IMR-90 (cell line): Measurements from ENCODE around the gene CPLX1. TPM values are rescaled to one million over a fixed set of nuclear protein-coding genes. Genes with fewer than 3 reads are reported as not detected.
A peak's percentile ranks its signal among the peaks of the same experiment; 100 is the strongest.

ENCODE experiments used
- ATAC-seq: fragments of 200-7000 bp; cut with Tn5 transposase; 2 replicates; pipeline ENCODE4 v1.9.1; 2020; ENCODE audit warnings: low read depth, mild to moderate bottlenecking, moderate library complexity
- BruUV-seq: library from RNA; stranded (reverse); fragments of 400-500 nt; replicated peaks from 2 replicates; lab custom pipeline; 2021; lab: Mats Ljungman, UMichigan
- CTCF ChIA-PET: fragments of 300-600 bp; formaldehyde crosslinking; extraction: SDS; loops from one replicate; lab custom pipeline; 2021; ENCODE audit warnings: antibody characterized with exemption; lab: Yijun Ruan, JAX
- POLR2A ChIA-PET: fragments of 300-600 bp; sonication (Branson Sonifier 250); formaldehyde crosslinking; loops from one replicate; lab custom pipeline; 2022; ENCODE audit warnings: antibody characterized with exemption; ENCODE audit not compliant: unreplicated experiment; lab: Charles Lee
- DNase-seq: peaks from one replicate; pipeline ENCODE4 v3.0.0; 2013
- H2AFZ ChIP-seq: replicated peaks from 2 replicates; pipeline ENCODE3; 2013; ENCODE audit warnings: low read length, mild to moderate bottlenecking; ENCODE audit not compliant: poor library complexity
- H2AK5ac ChIP-seq: 2 replicates; pipeline ENCODE4 v1.6.1; 2013; ENCODE audit warnings: low read depth, low read length, inconsistent platforms
- H2AK9ac ChIP-seq: replicated peaks from 2 replicates; pipeline ENCODE3; 2013; ENCODE audit warnings: mild to moderate bottlenecking, low read depth, low read length, moderate library complexity; ENCODE audit not compliant: poor library complexity
- H2BK120ac ChIP-seq: 2 replicates; pipeline ENCODE4 v1.6.1; 2013; ENCODE audit warnings: low read depth, low read length, inconsistent platforms
- H2BK15ac ChIP-seq: 3 replicates; pipeline ENCODE4 v1.6.1; 2013; ENCODE audit warnings: low read depth, low read length, inconsistent platforms
- H2BK20ac ChIP-seq: 2 replicates; pipeline ENCODE4 v1.6.1; 2013; ENCODE audit warnings: low read depth, mild to moderate bottlenecking, inconsistent platforms, low read length, moderate library complexity
- H2BK5ac ChIP-seq: 2 replicates; pipeline ENCODE4 v1.6.1; 2013; ENCODE audit warnings: mild to moderate bottlenecking, low read depth, low read length, inconsistent platforms; ENCODE audit not compliant: poor library complexity, severe bottlenecking
- H3K14ac ChIP-seq: replicated peaks from 2 replicates; pipeline ENCODE4 v1.6.1; 2013; ENCODE audit warnings: low read depth, low read length, inconsistent platforms
- H3K18ac ChIP-seq: 2 replicates; pipeline ENCODE4 v1.6.1; 2013; ENCODE audit warnings: low read depth, low read length, control low read depth
- H3K23ac ChIP-seq: 2 replicates; pipeline ENCODE4 v1.6.1; 2013; ENCODE audit warnings: low read depth, low read length, inconsistent platforms
- H3K27ac ChIP-seq: 2 replicates; pipeline ENCODE4 v1.5.1; 2013; ENCODE audit warnings: mild to moderate bottlenecking, control low read depth, low read length; ENCODE audit not compliant: insufficient read depth
- H3K27me3 ChIP-seq: 2 replicates; pipeline ENCODE4 v1.6.1; 2013; ENCODE audit warnings: low read length; ENCODE audit not compliant: control insufficient read depth, insufficient read depth
- H3K36me3 ChIP-seq: 2 replicates; pipeline ENCODE4 v1.6.1; 2013; ENCODE audit warnings: low read length, mixed read lengths; ENCODE audit not compliant: control insufficient read depth, insufficient read depth
- H3K4ac ChIP-seq: 2 replicates; pipeline ENCODE4 v1.6.1; 2013; ENCODE audit warnings: low read depth, low read length, inconsistent platforms
- H3K4me1 ChIP-seq: 2 replicates; pipeline ENCODE4 v1.6.1; 2013; ENCODE audit warnings: low read length, mixed read lengths; ENCODE audit not compliant: control insufficient read depth, insufficient read depth
- H3K4me2 ChIP-seq: 2 replicates; pipeline ENCODE4 v1.6.1; 2013; ENCODE audit warnings: low read depth, mild to moderate bottlenecking, control low read depth, low read length, moderate library complexity
- H3K4me3 ChIP-seq: 2 replicates; pipeline ENCODE4 v1.5.1; 2013; ENCODE audit warnings: low read depth, mild to moderate bottlenecking, control low read depth, low read length, moderate library complexity; ENCODE audit not compliant: insufficient read depth
- H3K56ac ChIP-seq: 2 replicates; pipeline ENCODE4 v1.6.1; 2013; ENCODE audit warnings: low read length, inconsistent platforms; ENCODE audit not compliant: insufficient read depth; ENCODE audit errors: extremely low read depth
- H3K79me1 ChIP-seq, 2 experiments: 2 replicates each; pipeline ENCODE4 v1.6.1; 2013; ENCODE audit warnings: low read length in 2 of 2, inconsistent platforms in 1 of 2, low read depth in 1 of 2
- H3K9ac ChIP-seq: 2 replicates; pipeline ENCODE4 v1.6.1; 2013; ENCODE audit warnings: low read depth, low read length, control low read depth
- H3K9me1 ChIP-seq: 2 replicates; pipeline ENCODE4 v1.6.1; 2013; ENCODE audit warnings: low read length, inconsistent platforms; ENCODE audit not compliant: insufficient read depth
- H3K9me3 ChIP-seq: 2 replicates; pipeline ENCODE4 v1.6.1; 2013; ENCODE audit warnings: low read length; ENCODE audit not compliant: control insufficient read depth, insufficient read depth
- H4K20me1 ChIP-seq: 2 replicates; pipeline ENCODE4 v1.6.1; 2013; ENCODE audit warnings: low read length, inconsistent platforms; ENCODE audit not compliant: insufficient read depth
- H4K5ac ChIP-seq: 2 replicates; pipeline ENCODE4 v1.6.1; 2013; ENCODE audit warnings: mild to moderate bottlenecking, low read depth, low read length, control low read depth
- H4K8ac ChIP-seq, 2 experiments: 2 replicates each; pipeline ENCODE4 v1.6.1; 2013; ENCODE audit warnings: low read depth in 2 of 2, low read length in 2 of 2, control low read depth in 1 of 2, inconsistent platforms in 1 of 2
- H4K91ac ChIP-seq: 2 replicates; pipeline ENCODE4 v1.6.1; 2013; ENCODE audit warnings: low read depth, low read length, inconsistent platforms; ENCODE audit not compliant: insufficient read depth
- BHLHE40 ChIP-seq: fragments of 150-350 bp; IDR thresholded peaks from 2 replicates; pipeline ENCODE4 v1.6.1; 2016; ENCODE audit warnings: mild to moderate bottlenecking, low read depth, low read length
- CHD1 ChIP-seq: IDR thresholded peaks from 2 replicates; pipeline ENCODE4 v1.6.1; 2012; ENCODE audit warnings: low read depth, low read length, improper control_type of control experiment
- FOS ChIP-seq: fragments of 150-350 bp; IDR thresholded peaks from 2 replicates; pipeline ENCODE4 v1.6.1; 2016; ENCODE audit warnings: low read depth, low read length
- MAFK ChIP-seq: IDR thresholded peaks from 2 replicates; pipeline ENCODE4 v1.6.1; 2012; ENCODE audit warnings: low read depth, low read length, improper control_type of control experiment
- MAZ ChIP-seq: IDR thresholded peaks from 2 replicates; pipeline ENCODE4 v1.6.1; 2012; ENCODE audit warnings: low read depth, mild to moderate bottlenecking, low read length, improper control_type of control experiment, moderate library complexity, borderline replicate concordance
- NFE2L2 ChIP-seq: fragments of 150-350 bp; IDR thresholded peaks from 2 replicates; pipeline ENCODE4 v1.6.1; 2016; ENCODE audit warnings: low read depth, mild to moderate bottlenecking, low read length
- POLR2A ChIP-seq: IDR thresholded peaks from 2 replicates; pipeline ENCODE4 v1.6.1; 2012; ENCODE audit warnings: mild to moderate bottlenecking, low read depth, low read length
- RAD21 ChIP-seq: IDR thresholded peaks from 2 replicates; pipeline ENCODE4 v1.6.1; 2012; ENCODE audit warnings: low read length, improper control_type of control experiment
- RFX5 ChIP-seq: IDR thresholded peaks from 2 replicates; pipeline ENCODE4 v1.8.0; 2012; ENCODE audit warnings: low read depth, mild to moderate bottlenecking, low read length, moderate library complexity
- USF2 ChIP-seq: fragments of 150-350 bp; IDR thresholded peaks from 2 replicates; pipeline ENCODE4 v1.6.1; 2017; ENCODE audit warnings: mild to moderate bottlenecking, antibody characterized with exemption, low read length, low read depth
- WGBS, 2 experiments: methylation state at CpG; one replicate each; pipeline versions ENCODE4 v1.1.5 to v1.1.7; 2013; ENCODE audit warnings: missing lambda C conversion rate in 2 of 2; ENCODE audit not compliant: insufficient read length in 1 of 2; ENCODE audit errors: extremely low coverage in 2 of 2; 5-methylcytosine and 5-hydroxymethylcytosine counted together
- dilution Hi-C: fragments of 300-500 bp; cut with HindIII; formaldehyde crosslinking; loops from one replicate; pipeline ENCODE4 v1.14.3; 2018; ENCODE audit warnings: low sequenced_read_pairs; ENCODE audit not compliant: unreplicated experiment
- in situ Hi-C: fragments of 300-500 bp; cut with MboI; formaldehyde crosslinking; loops from 3 replicates; pipeline ENCODE4 v1.14.3; 2019; ENCODE audit warnings: low sequenced_read_pairs, inconsistent platforms, mixed read lengths
- intact Hi-C: fragments of 100-400 bp; cut with micrococcal nuclease; formaldehyde crosslinking; loops from 2 replicates; pipeline ENCODE4 v1.10.0; 2022
- polyA plus RNA-seq, 3 experiments: library from polyadenylated mRNA; depleted of rRNA; stranded (reverse); fragments of >200 nt; gene quantifications; 2 replicates each; pipeline ENCODE4 v1.2.3, GENCODE V29; 2012; ENCODE audit warnings: low replicate concordance in 1 of 3
- total RNA-seq: library from RNA; depleted of rRNA; stranded (reverse); fragments of >200 nt; gene quantifications from 2 replicates; pipeline ENCODE4 v1.2.3, GENCODE V29; 2012

Gene CPLX1
- total and polyA plus RNA-seq, 2 of the 4 experiments (the other 2 are of a cell fraction) = 0.05 TPM; not detected in 1

GRCh38 chr4:784401-785331 is 41.3 kb downstream of the CPLX1 start (continued):
- TF ChIP-seq MAFK (no peak), RAD21 (no peak)

- peaks cover 14 to 43% of the 10 kb centered on the region in 2 experiments for H3K79me1 ChIP-seq
- ChIA-PET CTCF (no interaction called here), POLR2A (interaction anchor here (1.0 kb wide), 1 partner anchor 14 kb away, joined by 3 read pairs; no protein-coding TSS in a partner anchor)
- H4K8ac ChIP-seq = peak overlapping the region; percentile 78 to 88
- in situ Hi-C loops = no loop called here
- H3K14ac ChIP-seq = peak overlapping the region; percentile 90
- H3K4me1 ChIP-seq = peaks cover 5% of the 10 kb centered on the region
- 0% methylated on average over 18 of the region's 57 CpGs; no CpG with 5 or more reads in 1 of the 2 experiments for WGBS, 2 experiments
- H3K56ac ChIP-seq = peak overlapping the region; percentile 51; the same call in 1 of the 2 replicates
- H2AK5ac ChIP-seq = peak overlapping the region; percentile 89
- DNase-seq = peak; percentile 98
- H2BK120ac ChIP-seq = no peak overlapping the region
- peak; percentile 95 for ATAC-seq
- H3K23ac ChIP-seq = no peak overlapping the region
- H4K91ac ChIP-seq = peak overlapping the region; percentile 89
- no peak overlapping the region for H2BK15ac ChIP-seq
- BruUV-seq = no TSS peak
- peaks cover 37% of the 10 kb centered on the region for H4K20me1 ChIP-seq
- H3K4me3 ChIP-seq = peak overlapping the region; percentile 89
- peaks cover 17% of the 10 kb centered on the region for H3K9me1 ChIP-seq
- H3K27me3 ChIP-seq = peaks cover 19% of the 10 kb centered on the region
- H2AFZ ChIP-seq = peak overlapping the region; percentile 94
- H2AK9ac ChIP-seq = peak overlapping the region; percentile 100
- intact Hi-C loops = loop anchor here (10.0 kb wide), 1 partner anchor 153 kb away; the partner anchor contains the start of genes GAK and TMEM175
- peak; percentile 86 for TF ChIP-seq FOS
- peak; percentile 92 for TF ChIP-seq POLR2A
- TF ChIP-seq MAZ = peak; percentile 91
- peak; percentile 80 for TF ChIP-seq RFX5
- peak; percentile 33; the same call in 1 of the 2 replicates for TF ChIP-seq MAFK
- peak; percentile 100 for TF ChIP-seq USF2
- TF ChIP-seq BHLHE40 = peak; percentile 74
- TF ChIP-seq CHD1 = no peak
- TF ChIP-seq RAD21 = no peak
- no peak for TF ChIP-seq NFE2L2
- H3K9ac ChIP-seq = peak overlapping the region; percentile 83
- peaks cover 23% of the 10 kb centered on the region for H3K36me3 ChIP-seq
- peak overlapping the region; percentile 92 for H3K4ac ChIP-seq
- H2BK5ac ChIP-seq = peak overlapping the region; percentile 68
- peak overlapping the region; percentile 23; the same call in 1 of the 2 replicates for H4K5ac ChIP-seq
- peak overlapping the region; percentile 87 for H3K27ac ChIP-seq
- H3K18ac ChIP-seq = no peak overlapping the region; the same call in 1 of the 2 replicates
- peak overlapping the region; percentile 98 for H3K4me2 ChIP-seq
- dilution Hi-C loops = no loop called here
- no peaks in the 10 kb centered on the region for H3K9me3 ChIP-seq
- H2BK20ac ChIP-seq = no peak overlapping the region
Measured at GRCh38 chr4:781493-782216, 44.3 kb downstream of the CPLX1 start.
